Endometrium (tissue), 2 donors: Measurements from ENCODE around the gene TMEM132C.

Experiments used
- FAIRE-seq: peaks from 2 replicates; lab custom pipeline; 2012; peaks lifted over from hg19 to GRCh38; lab: Jason Lieb, UNC
- donor health status: control.
- donor health status: control.

Gene TMEM132C

DNA sequence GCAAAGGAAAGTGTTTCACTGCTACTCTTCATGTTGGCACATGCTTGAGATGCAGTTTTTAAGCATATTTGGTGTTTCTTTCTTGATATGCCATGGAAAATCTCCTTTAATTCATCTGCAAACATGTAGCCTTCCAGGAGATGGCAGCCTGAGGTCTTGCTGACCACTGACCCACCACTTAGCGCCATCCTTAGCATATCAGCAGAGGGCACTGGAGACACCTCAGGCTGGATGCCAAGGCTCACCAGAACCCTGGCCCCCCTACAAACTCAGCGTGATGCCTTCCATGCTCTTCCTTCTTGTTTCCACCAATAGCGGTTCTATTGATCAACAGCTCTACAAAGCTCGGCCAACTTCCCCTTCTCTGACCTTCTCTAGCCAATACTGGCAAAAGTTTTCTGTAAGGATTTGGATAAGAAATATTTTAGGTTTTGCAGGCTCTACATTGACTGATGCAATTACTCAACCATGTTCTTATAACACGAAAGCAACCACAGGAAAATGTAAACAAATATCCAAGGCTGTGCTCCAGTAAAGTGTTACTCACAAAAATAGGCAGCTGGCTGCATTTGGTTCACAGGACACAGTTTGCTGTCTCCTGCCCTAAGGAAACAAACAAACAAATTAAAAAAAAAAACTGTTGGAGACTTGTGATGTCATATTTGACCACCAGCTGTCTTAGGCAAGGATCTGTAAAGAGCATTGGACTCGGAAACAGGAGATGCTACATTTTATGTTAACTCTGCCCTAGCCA, 347.0 kb downstream of the TMEM132C start:
- FAIRE-seq = no peak

DNA sequence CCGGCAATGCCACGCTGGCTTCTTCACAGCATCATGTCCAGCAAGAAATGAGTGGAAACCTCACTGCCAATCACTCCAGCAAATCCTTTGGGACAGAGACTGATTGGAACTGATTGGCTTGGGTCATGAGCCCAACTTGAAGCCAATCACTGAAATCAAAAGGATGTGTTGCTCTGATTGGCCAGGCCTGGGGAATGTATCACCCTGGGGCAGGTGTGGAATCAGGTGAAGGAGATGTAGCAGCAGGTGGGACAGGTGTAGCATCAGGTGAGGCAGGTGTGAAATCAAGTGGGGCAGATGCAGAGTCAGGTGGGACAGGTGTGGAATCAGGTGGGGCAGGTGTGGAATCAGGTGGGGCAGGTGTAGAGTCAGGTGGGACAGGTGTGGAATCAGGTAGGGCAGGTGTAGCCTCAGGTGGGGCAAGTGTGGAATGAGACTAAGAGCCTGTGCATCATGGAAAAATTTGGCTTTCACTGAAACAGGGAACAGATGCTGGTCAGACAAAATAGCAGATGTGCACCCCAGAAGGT, 350.4 kb downstream of the TMEM132C start:
- FAIRE-seq = no peak

DNA sequence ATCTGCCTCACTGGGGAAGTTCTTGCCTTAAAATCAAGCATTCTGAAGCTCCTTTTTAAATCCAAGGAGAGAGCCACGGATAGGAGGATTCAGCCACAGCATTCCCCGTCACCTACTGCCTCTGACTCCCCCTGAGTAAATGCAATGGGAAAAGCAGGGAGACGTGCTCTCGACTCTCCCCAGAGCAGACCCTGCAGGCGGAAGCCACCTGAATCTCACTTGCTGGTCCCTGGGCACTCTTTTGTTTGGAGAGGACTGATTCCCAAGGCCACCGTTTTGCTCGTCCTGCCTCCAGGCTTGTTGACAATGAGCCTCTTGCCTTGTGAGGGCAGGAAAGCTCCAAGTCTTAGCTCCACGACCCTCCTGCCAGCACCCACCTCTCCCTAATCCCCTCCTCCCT, 352.3 kb downstream of the TMEM132C start:
- FAIRE-seq = no peak

DNA sequence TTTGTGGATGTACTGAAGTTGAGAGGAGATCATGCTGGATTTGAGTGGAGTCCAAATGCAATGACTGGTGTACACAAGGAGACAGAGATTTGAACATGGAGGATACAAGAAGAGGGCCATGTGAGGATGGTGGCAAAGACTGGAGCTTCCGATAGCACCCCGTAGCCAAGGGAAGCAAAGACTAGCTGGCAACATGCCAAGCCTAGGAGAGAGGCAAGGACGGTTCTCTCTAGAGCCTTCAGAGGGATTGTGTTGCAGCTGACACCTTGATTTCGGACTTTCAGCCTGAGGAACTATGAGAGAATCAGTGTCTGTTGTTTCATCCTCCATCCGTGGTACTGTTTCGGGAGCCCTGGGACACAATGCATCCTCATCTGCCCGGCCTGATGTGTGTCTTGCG, 354.3 kb downstream of the TMEM132C start:
- FAIRE-seq = no peak

DNA sequence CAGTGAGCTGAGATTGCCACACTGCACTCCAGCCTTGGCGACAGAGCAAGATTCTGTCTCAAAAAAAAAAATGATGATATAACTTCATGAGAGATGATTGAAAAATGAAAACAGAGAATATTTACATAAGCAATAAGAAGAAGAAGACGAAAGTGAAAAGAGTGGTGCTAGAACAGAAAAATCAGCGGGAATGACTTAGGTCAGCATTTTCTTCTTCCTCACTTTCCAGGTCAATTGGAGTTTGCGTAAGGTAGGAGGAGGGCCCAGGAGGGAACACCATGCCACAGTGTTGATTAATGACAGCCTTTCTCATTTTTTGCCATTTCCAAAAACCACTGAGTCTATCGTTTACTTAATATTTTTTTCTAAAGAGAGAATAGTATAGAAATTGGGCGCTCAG, 356.8 kb downstream of the TMEM132C start:
- no peak for FAIRE-seq

DNA sequence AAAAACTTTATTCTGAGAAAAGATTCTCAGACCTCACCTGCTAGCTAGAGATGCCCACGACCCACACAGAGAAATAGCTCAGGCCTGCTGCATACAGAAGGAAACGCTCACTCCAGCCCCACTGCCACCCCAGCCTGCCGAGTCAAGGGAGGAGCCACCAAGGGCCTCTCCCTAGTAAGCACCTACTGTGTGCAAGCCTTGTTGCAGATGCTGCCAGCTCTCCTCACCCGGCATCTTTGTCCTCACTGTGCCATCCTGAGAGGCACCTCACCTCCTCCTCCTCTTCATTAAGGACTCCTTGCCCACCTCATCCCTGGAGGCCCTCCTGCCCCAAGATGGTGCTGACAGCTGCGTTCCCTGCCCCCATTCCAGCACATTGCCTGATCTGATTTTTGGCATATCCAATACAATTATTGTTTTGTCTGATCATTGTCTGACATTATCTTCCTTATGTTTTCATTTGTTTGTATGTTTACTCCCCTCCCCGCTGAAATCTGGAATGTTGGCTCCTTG, 359.9 kb downstream of the TMEM132C start:
- no peak for FAIRE-seq

DNA sequence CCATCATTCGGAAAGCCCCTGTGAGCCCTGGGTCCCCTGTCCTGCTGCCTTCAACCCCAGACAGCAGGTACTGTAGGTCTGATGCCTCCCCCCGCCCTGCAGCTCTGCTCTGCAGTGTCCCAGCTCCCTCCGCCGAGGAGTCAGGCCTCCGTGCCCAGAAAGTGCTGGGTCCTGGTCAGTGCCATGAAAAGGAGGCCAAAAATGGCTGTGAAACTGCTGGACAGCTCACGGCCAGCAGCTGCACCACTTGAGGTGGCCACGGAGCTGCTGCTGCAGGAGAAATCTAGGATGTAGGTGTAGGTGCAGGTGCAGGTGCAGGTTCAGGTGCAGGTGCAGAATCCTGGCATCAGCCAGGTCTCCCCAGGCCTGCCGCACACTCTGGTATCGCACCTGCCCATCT, 360.7 kb downstream of the TMEM132C start:
- FAIRE-seq = no peak

DNA sequence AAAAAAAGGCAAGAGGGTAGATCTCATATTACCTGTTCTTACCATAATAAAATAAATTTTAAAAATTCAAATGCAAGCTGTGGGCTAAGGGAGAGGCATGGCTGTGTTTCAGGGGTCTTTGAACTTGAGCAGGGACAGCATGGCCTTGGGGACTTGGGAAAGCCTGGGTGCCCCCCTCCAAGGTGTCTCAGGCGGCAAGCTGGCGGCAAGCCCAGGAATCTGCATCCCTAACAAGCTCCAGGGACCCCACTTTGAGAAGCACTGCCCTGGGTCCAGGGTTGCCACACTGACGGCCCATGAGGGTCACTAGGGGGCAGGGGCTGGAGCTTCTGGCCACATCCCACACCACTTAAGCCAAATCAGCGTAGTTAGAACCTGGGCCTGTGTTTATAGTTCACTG, 363.0 kb downstream of the TMEM132C start:
- no peak for FAIRE-seq

DNA sequence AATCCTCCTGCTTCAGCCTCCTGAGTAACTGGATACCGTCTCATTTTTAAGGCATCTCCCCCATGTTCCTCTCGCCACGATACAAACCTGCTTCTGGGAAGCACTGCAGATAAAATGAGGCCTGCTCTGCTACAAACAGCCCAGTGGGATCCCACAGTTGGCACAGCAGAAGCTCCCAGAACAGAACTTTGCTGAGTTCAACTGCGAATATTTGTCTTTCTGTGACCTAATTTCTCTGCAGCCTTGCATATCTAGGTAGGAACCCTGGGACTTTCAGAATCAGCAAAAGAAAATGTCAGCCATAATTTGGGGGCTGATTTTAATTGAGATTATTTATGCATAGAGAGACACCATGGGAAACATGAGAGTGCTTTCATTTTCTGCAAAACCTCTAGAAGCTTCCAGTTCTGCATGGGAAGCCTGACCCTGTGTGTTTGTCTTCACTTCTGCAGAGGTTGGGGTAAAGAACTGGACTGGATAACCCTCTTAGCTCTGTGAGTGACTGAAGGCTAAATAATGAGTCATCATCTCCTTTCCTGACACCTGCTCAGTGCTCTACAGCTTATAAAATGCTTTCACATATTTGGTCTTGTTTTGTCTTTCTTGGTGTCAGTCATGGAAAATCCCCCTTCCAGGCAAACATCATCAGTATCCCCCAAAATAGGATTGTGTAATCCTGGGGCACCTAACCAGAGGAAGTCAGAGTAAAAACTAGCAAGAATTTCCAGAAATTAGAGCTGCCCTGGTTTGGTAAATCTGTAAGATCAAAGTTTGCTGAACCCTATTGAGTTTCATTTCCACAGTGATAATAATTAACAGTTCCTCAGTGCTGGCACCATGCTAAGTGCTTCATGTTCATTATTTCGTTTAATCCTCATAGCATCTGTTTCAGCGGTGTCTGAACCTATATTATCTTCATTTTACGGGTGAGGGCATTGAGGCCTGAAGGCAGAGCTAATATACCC, 371.0 kb downstream of the TMEM132C start:
- FAIRE-seq = no peak

DNA sequence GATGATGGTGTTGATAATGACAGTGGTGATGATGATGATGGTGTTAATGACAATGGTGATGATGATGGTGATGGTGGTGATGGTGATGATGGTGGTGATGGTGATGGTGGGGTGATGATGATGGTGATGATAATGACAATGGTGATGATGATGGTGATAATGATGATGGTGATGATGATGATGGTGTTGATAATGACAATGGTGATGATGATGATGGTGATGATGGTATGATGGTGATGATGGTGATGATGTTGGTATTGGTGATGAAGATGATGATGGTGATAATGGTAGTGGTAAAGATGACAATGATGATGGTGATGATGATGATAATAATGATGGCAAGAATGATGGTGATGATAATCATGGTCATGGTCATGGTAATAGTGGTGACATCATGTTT, 372.1 kb downstream of the TMEM132C start:
- FAIRE-seq = no peak

DNA sequence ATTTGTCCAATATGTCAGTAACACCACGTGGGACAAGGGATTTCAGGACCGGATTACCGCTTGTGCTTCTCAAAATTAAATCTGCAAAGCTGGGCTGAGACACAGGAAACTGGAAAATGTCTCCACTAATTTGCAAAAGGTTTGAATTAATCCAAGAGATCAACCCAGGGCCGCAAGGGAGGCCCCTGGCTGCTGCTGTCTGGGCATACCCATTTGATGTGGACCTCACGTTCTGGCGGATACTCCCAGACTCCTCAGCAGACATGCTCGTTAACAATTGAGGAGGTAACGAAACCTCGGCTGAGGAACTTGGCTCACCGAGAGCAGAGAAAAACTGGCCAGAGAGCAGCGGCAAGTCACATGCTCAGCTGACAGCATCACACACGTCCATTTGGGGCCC, 376.2 kb downstream of the TMEM132C start:
- no peak for FAIRE-seq

DNA sequence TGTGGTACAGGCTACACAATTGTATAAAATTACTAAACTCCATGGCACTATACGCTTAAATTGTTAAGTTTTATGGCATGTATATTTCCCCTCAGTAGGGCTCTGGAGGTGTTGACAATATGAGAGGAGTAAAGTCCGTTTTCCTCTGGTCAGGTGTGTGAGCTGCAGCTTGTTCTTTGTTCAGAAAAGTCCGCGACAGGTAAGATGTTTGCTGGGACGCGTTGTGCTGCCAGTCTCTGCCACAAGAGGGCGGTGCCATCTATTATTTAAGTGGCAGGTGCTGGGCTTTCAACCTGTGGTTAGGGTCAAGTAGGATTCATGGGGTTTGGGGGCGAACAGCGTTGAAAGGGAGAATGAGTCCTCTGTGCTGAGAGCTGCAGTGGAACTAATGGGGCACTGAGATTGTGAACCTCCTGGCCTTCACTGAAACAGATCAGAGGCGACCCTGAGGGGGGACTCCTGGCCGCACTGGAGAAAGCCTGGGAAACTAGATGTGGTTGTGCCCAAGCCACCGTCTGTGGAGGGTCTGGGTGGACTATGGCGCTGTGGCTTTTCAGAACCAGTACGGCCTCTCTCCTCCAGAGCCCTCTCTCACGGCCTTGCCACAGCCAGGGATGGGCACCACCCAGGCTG, 377.8 kb downstream of the TMEM132C start:
- no peak for FAIRE-seq

DNA sequence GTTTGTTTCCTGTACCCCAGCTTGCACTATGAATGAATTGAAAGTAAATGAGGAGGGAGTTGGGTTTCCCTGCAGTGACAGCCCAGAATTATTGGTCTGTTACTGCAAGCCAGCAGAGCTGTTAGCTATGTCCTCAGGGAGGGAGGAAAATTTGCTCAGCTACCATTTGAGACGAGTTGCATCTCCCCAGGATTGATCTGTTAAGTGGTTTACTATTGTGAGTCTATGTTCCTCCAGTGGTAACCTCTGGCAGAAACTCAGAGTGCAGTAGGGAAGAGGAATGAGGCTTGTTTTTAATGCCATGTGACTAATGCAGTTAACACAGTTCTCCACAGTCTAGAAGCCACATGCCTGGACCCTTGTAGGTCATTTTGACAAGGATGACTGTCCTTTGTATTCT, 382.9 kb downstream of the TMEM132C start:
- no peak for FAIRE-seq

DNA sequence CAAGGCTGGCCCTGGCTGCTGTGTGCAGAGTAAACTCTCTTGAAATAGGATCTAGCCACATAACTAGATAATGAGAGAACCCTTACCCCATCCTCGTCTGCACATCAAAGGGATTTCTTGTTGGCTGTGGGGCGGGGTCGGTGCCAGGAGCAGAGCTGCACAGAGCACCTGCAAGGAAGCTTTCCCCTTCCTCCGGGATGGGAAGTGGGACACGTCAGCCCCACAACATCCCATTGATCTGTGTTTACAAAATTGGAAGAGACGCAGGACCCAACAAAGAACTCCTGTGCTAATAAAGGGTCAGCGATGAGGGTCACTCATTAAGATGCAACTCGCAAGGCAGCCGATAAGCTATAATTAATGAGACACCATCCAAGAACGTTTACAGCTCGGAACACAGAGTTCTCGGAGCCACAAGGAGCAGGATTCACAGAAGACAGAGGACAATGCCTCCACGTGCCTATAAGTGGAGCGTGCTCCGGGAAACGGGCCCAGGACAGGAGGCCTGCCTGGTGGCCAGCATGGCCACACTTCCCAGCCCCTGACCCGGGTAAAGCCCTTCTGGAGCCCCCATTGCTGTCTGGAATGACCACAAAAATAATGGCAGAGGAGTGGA, 385.3 kb downstream of the TMEM132C start:
- no peak for FAIRE-seq

DNA sequence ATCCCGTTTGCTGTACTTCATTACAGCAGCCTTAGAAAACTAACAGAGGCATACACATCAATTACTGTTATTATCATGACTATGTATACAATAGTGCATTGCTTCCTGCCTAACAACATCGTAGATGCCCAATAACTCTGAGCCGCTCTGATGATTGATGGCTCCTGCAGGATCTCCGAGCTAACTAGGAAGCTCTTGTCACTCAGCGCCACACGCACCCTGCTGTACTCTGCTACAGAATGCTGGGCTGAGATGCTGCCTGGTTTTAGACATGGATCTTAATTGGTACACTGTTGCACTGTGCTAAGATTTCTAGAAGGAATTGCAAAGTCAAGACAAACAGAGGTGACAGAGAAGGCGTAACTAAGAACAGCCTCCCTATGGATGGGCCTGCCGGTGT, 387.5 kb downstream of the TMEM132C start:
- FAIRE-seq = no peak

DNA sequence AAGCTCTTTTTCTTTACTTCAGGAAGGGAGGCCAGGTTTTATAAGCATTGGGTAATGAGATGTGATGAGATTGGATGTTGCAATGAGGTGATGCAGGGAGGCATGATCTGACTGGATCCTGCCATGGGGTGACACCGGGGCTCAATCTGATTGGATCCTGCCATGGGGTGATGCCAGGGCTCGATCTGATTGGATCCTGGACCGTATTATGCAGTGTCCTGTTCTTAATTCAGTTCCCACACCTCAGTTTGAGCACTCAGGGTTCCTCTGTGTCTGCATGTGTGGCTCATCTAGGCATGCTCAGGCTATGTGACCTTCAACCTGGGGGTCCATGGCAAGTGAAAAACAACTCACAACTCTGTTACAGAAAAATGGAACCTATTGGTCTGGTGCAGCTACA, 390.4 kb downstream of the TMEM132C start:
- FAIRE-seq = no peak

DNA sequence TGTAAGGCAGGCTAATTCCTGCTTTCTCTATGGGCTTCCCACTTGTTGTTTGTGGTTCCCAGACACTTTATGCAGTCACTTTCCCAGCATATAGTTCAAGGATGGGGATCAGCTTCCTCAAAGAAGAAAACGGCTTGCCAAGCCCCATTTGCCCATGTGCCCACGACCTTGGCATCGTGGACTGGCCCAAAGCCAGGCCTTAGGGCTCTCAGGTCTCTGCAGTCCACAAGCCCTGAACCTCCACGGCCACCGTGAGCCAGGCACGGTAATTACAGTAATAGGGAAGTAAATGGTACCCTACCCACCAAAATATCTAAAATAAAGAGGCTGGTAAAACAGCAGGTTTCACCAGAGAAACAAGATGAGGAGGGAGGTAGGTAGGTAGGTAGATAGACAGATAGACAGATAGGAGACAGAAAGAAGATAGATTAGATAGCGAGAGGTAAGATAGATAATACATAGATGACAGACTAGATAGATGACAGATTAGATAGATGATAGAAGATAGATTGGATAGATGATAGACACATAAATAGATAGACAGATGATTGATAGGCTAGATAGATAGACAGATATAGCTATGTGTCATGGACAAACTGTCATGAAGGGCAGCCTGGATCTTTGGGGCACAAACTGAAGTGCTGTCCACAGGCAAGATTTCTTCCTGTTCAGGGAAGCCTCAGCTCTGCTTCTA, 393.7 kb downstream of the TMEM132C start:
- FAIRE-seq = no peak

DNA sequence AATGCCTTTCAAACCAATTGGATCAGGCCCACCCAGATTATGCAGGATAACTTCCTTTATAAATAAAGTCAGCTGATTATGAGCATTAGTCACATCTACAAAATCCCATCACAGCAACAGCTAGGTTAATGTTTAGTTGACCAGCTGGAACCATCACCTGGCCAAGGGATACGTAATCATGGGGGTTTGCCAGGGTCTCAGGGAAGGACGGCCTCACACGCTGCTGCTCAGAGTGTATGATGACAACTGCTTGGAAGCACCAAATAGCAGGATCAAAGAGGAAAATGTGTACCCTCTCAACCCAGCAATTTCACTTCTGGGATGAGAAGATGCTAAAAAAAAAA, 394.2 kb downstream of the TMEM132C start:
- no peak for FAIRE-seq

DNA sequence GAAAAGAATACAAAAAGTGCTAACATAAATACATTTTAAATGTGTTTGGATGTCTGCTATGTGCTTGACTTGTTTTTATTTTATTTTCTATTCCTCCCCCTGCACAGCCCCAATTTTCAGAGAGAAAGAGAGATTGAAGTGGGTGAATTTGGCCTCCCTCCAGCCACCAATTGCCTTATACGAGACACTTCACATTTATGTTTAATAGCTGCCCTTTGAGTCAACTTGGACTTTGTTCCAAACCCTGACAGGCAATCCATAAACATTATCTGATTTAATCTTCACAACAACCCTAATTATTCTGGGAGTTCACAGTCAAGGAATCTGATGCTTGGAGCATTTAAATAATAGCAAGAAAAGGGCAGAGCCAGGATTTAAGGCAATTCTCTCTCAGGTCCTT, 395.1 kb downstream of the TMEM132C start:
- peak; percentile 98 for FAIRE-seq

DNA sequence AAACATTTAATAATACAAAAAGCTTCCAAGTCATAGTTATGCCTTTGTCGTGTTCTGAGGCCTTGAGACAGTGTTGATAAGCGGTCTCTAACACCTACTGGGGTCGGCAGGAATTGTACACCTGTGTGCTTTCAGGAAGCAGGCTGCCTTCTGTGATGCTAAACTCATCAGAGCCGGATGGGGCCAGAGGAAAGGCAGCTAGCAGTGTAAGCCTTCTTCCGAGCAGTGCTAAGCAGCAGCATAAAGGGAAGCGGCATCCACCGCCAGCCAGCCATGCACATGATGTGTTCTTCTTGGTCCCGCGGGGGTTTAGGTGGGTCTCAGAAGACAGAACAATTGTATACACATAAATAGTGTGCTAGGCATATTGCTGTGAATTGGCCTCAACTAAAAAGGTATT, 397.5 kb downstream of the TMEM132C start:
- FAIRE-seq = no peak

DNA sequence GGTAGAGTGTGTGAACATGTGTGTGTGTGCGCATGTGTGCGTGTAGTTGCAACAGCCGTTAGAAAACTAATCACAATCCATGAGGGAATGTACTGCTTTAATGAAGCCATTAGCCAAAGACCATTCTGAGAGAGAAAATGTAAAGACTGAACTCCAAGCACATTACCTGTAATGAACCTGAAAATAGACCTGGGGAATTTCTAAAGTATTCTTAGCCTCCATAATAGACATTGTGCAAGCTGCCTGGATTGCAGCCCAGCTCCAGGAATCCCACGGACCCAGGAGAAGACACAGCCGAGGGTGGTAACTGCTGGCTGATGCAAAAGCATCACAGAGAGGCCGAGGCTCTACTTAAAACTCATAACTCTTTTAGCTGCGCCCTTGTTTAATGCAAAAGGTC, 400.2 kb downstream of the TMEM132C start:
- no peak for FAIRE-seq
